ENCODE results near the gene ANLN.
"Not testable (repeated sequence)": the region's sequence is repeated elsewhere in the genome, so short reads cannot be mapped to it uniquely, and the experiment has no call there.

Gene ANLN

DNA sequence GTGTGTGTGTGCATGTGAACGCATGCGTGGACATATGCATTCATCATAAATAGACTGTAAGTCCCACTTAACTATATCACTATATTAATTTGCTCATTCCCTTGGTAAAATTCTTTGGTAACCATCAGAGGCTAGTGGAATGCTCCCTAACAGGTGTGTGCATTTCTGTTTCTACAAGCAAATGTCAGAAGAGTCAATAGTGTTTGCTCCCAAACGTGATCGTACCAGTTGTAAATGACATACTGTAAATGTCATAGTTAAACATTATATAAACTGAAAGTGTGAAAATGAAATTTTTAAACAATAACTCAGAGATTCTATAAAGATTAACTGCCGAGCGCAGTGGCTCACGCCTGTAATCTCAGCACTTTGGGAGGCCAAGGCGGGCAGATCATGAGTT is 94.6 kb downstream of the ANLN start:
- Histone ChIP-seq H3K4me1 (ENCODE audit: insufficient read depth, poor library complexity, severe bottlenecking) (no peaks in the 10 kb centered on the region), H3K9me3 (ENCODE audit: severe bottlenecking) (no peaks in the 10 kb centered on the region), H3K36me3 (ENCODE audit: low read depth) (no peaks in the 10 kb centered on the region), H3K27me3 (ENCODE audit: insufficient read depth, poor library complexity, severe bottlenecking) (no peaks in the 10 kb centered on the region), H3K4me3 (ENCODE audit: severe bottlenecking) (no peak overlapping the region), H3K27ac (ENCODE audit: poor library complexity, severe bottlenecking) (no peak overlapping the region)
- DNase-seq (ENCODE audit: low spot score): no peak
- TF ChIP-seq, protein P1, sequence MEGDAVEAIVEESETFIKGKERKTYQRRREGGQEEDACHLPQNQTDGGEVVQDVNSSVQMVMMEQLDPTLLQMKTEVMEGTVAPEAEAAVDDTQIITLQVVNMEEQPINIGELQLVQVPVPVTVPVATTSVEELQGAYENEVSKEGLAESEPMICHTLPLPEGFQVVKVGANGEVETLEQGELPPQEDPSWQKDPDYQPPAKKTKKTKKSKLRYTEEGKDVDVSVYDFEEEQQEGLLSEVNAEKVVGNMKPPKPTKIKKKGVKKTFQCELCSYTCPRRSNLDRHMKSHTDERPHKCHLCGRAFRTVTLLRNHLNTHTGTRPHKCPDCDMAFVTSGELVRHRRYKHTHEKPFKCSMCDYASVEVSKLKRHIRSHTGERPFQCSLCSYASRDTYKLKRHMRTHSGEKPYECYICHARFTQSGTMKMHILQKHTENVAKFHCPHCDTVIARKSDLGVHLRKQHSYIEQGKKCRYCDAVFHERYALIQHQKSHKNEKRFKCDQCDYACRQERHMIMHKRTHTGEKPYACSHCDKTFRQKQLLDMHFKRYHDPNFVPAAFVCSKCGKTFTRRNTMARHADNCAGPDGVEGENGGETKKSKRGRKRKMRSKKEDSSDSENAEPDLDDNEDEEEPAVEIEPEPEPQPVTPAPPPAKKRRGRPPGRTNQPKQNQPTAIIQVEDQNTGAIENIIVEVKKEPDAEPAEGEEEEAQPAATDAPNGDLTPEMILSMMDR (IDR thresholded peaks at IDR 0.05; ENCODE audit: poor library complexity, severe bottlenecking): no peak
- ATAC-seq (ENCODE audit: low read depth): no peak

DNA sequence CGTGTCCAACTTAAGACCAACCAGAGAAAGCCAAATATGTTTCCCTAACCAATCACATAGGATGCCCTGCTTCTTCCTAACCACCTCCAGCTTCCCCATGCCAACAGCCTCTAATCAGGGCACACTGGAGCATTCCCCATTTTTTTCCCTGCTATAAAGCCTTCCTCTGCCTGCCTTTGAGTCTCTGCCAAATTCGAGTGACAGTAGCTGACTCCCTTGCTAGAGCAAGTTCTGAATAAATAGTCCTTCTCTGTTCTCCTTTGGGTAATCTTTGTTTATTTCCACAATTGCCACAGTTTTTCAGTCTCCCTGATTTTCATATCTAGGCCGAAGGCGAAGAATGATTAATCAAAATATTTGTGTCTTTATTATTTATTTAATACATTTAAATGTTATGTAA is 96.7 kb downstream of the ANLN start:
- TF ChIP-seq, protein P1 (IDR thresholded peaks at IDR 0.05; ENCODE audit: poor library complexity, severe bottlenecking): no peak
- H3K27ac ChIP-seq (ENCODE audit: poor library complexity, severe bottlenecking): no peak overlapping the region
- no peaks in the 10 kb centered on the region for H3K27me3 ChIP-seq (ENCODE audit: insufficient read depth, poor library complexity, severe bottlenecking)
- ATAC-seq (ENCODE audit: low read depth): no peak
- no peaks in the 10 kb centered on the region for H3K36me3 ChIP-seq (ENCODE audit: low read depth)
- no peak for DNase-seq (ENCODE audit: low spot score)
- no peaks in the 10 kb centered on the region for H3K4me1 ChIP-seq (ENCODE audit: insufficient read depth, poor library complexity, severe bottlenecking)
- no peaks in the 10 kb centered on the region for H3K9me3 ChIP-seq (ENCODE audit: severe bottlenecking)
- no peak overlapping the region for H3K4me3 ChIP-seq (ENCODE audit: severe bottlenecking)

- DNase-seq (ENCODE audit: low spot score) (no peak), ATAC-seq (ENCODE audit: low read depth) (peak; percentile 54; the same call in 1 of the 3 replicates)
- Histone ChIP-seq H3K4me3 (ENCODE audit: severe bottlenecking) (no peak overlapping the region), H3K36me3 (ENCODE audit: low read depth) (no peaks in the 10 kb centered on the region), H3K27me3 (ENCODE audit: insufficient read depth, poor library complexity, severe bottlenecking) (peaks cover 5% of the 10 kb centered on the region), H3K27ac (ENCODE audit: poor library complexity, severe bottlenecking) (no peak overlapping the region), H3K4me1 (ENCODE audit: insufficient read depth, poor library complexity, severe bottlenecking) (no peaks in the 10 kb centered on the region), H3K9me3 (ENCODE audit: severe bottlenecking) (no peaks in the 10 kb centered on the region)
- TF ChIP-seq, protein P1 (IDR thresholded peaks at IDR 0.05; ENCODE audit: poor library complexity, severe bottlenecking): peak; percentile 86
Observed at GRCh38 chr7:36487756-36488336, 98.2 kb downstream of the ANLN start.

- H3K27ac ChIP-seq (ENCODE audit: poor library complexity, severe bottlenecking); H3K4me1 ChIP-seq (ENCODE audit: insufficient read depth, poor library complexity, severe bottlenecking); H3K9me3 ChIP-seq (ENCODE audit: severe bottlenecking); H3K27me3 ChIP-seq (ENCODE audit: insufficient read depth, poor library complexity, severe bottlenecking); DNase-seq (ENCODE audit: low spot score); ATAC-seq (ENCODE audit: low read depth); H3K36me3 ChIP-seq (ENCODE audit: low read depth); H3K4me3 ChIP-seq (ENCODE audit: severe bottlenecking): not testable (repeated sequence)
Observed at GRCh38 chr7:36488672-36489071, 99.0 kb downstream of the ANLN start.

DNA sequence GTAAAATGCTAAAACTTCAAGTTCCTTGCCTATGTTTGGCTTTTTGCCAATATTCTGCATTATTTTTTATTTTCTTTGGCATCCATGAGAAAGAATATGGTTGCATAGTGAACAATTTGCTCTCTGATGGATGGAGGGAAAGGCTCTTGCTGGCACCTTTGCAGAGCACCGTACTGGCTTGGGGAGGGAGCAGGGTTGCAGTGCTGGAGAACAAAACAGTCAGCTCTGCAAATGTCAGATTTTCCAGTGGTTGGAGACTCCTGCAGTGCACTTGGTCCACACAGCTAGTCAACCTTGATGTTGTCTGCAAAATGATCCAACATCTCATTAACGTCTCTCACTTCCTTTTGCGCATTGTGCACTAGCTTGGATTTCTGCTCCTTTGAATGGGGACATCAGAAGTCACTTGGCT is 100.8 kb downstream of the ANLN start:
- H3K4me3 ChIP-seq (ENCODE audit: severe bottlenecking): no peak overlapping the region
- TF ChIP-seq, protein P1 (IDR thresholded peaks at IDR 0.05; ENCODE audit: poor library complexity, severe bottlenecking): no peak
- peaks cover 5% of the 10 kb centered on the region for H3K27me3 ChIP-seq (ENCODE audit: insufficient read depth, poor library complexity, severe bottlenecking)
- no peaks in the 10 kb centered on the region for H3K4me1 ChIP-seq (ENCODE audit: insufficient read depth, poor library complexity, severe bottlenecking)
- H3K9me3 ChIP-seq (ENCODE audit: severe bottlenecking): no peaks in the 10 kb centered on the region
- DNase-seq (ENCODE audit: low spot score) (no peak), ATAC-seq (ENCODE audit: low read depth) (no peak)
- no peak overlapping the region for H3K27ac ChIP-seq (ENCODE audit: poor library complexity, severe bottlenecking)
- no peaks in the 10 kb centered on the region for H3K36me3 ChIP-seq (ENCODE audit: low read depth)

All from RWPE2 (cell line).